HG02884 (cell line): Measurements from ENCODE around the gene CEP85L.

ENCODE experiments used
- ATAC-seq: cut with Tn5 transposase; IDR thresholded peaks from one replicate; pipeline ENCODE4 v1.9.1; 2021; ENCODE audit warnings: mild to moderate bottlenecking, moderate library complexity; ENCODE audit not compliant: unreplicated experiment

Gene CEP85L

DNA sequence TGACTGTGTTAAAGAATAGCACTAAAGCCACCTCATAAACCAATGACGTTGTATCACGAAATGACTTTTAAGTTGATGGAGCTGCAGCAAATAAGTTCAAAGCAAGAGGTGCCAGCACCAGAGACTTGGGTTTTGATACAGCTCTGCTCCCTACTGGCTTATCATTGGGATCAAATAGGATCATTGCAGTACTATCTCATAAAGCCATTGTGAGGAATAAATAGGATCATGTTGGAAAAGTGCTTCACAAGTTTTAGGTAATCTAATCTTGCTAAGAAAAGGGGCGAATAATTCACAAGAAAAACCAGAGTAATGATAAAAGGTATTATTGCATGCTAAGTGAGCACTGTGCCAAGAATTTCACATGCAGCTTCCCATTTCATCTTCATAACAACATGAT, 10.4 kb upstream of the CEP85L start:
- ATAC-seq: no peak

DNA sequence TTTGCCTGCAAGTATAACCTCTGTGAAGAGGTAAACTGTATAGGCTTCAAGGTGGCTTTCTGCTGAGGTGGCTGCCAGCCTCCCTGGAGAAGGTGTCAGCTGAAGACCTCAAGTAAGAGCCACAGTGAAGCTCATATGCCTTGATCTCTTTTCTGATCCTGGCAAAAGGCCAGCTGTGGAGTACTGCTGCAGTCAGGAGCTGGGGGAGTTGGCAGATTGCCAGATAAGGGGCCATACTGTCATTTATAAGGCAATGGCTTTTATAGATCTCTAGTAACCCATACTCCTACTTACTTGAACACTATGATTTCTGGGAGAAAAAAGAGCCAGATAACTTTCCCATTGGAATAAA, 8.8 kb upstream of the CEP85L start:
- ATAC-seq: no peak

DNA sequence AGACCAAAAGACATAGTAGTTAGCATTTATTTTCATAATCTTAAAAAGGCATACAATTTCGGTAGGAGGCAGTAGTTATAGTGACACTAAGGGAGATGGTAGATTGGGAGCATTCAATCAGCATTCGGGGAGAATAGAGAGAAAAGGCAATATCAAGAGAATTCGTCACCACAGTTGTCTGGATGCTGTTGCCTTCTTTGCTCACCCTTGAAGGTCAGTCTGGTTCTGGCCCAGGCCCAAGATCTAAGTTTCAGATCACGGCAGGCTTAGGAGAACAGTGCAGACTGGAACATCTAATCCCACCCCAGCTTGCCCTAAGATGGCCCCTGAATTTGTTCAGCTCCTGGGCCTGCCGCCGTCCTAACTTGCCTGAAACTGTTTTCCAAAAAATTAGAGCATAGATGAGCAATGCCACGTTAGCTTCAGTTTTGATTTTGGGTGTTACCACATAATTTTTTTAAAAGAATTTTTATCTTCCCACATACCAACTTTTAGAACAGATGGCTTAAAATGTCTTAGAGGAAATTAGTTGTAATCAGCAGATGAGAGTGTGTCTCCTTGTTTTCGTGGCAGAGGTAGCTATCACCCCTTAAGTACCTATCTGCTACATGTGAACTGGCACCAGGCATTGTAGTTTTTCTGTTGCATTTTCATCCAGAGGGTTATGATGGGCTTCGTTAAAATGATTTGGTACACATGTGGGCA, 8.3 kb upstream of the CEP85L start:
- ATAC-seq: no peak

DNA sequence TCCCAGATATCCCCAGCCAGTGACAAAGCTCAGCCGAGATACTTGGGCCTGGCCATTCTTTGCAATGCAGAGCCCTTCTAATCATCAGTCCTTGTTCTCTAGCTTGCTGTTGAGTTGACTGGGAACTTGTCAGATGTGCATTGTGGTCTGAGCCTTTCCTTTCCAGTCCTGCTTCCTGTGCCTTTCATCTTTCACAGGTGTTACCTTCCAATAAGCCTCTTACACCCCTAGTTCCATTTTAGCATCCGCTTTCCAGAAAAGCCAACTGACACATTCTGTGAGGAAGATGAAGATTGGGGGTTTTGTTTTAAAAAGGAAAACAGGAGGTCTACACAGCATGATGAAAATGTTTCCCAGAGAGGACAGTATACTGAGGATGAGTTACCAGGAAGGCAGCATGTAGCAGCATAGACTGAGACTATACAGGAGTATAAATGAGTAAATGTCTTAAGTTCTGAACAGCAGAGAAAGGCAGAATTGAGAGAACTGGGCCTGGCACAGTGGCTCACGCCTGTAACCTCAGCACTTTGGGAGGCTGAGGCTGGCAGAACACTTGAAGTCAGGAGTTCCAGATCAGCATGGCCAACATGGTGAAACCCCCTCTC, 5.6 kb upstream of the CEP85L start:
- no peak for ATAC-seq

DNA sequence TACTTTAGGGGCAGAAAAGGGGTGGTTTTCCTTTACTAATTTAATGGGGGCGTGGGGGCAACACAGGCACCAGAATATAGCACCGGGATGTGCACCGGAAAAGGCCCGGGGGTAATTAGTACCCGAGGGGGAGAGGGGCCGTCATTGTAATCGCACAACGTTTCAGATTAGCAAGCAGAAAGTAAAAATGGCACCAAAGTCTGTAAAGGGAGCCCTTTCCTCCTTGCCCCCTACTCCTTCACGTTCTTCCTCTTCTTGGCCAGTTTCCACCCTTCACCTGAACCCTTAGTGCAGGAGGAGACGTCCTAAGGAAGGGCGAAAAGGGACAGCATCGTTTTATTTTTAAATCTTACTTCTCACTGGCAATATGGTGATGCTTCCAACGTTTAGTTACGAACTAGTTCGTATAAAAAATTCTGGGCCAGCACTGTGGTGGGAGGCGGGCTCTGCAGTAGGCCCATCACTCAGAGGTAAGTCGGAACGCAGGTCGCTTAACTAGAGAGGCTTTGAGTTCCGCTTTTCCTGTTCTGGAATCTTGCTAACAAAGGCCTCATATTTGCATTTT, 742 bp upstream of the CEP85L start:
- no peak for ATAC-seq

DNA sequence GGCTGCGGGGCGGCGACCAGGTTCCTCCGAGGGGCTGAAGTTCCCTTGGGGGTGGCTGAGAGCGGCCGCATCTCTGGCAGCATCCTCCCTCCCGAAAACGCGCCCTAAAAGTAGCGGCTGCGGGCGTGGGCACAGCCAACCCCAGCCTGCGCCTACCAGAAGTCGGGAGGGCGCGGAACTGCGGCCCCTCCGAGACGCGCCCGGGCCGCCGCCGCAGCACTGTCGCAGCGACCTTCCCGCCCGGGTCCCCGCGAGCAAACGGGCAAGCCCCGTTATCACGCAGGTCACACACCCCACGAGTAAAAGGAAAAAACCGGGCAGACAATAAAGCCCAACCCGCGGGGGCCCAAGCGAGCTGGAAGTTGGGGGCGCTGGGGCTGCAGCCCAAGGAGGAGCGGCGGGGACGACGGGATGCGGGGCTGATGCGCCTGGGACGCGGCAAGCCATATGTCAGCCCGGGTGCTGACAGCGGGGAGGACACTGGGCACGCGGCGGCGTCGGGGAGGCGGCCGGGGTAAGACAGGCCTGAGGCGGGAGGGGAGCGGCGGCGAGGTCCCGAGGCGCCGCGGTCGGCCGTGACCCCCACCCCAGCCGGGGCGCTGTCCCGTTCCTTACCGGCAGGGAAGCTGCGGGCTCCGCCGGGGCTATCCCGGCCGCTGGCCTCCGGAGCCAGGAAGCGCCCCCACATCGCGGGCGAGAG, 659 bp downstream of the CEP85L start:
- ATAC-seq: peak; percentile 26

DNA sequence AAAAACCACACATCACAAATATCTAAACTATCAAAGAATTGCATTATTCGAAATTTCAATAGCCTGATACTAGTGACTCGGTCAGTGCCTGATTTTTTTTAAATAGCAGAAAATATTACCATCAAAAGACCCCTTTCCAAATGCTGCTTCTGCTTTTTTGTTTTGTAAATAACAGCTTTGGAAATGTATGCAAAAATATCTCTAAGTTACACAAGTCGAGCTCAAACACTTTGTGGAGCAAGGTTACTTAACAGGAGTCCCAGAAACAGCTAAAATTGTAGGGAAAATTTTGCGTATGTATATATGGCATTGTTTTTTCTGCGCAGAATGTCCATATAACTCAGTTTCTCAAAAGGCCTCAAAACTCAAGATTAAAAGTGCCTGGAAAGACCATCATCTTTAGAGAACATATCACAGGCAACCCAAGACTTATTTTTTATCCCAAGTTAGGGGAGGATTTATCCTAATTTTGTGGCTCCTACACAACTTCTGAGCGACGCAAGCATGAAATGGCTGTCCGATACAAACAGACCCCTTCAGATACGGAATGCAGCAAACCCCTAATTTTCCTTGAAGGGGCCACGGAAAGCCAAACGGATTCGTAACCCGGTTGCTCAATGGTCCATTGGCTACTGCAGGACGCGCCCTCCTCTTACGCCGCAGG, 1.3 kb downstream of the CEP85L start:
- no peak for ATAC-seq

DNA sequence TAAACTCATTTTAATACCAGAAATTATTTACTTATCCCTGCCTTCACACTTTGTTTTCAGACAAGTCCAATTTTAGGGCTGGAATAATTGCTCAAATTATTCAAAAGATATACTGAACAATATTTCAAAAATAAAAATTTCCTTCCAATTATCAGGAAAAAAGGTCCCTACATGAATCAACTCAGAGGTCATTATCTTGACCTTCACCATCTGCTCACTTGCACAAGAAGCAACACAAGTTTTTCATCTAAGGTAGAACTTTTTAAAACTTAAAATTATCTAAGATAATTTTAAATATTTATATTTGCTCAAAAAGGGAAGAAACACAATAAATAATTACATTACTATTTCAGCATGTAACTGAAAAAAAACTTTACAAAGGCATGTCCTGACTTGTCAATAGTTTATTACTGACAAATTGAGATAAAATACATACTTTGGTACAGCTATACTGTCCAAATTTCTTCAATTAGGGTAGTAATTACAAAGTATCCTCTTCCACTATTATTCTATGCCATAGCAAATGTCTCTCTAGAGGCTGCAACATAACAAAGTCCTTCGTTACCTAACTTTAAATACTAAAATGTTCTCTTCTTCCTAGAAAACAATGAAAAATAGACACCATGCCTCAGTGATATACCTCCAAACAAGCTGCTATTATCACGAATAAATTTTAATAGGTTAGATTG, 2.4 kb downstream of the CEP85L start:
- ATAC-seq: no peak

DNA sequence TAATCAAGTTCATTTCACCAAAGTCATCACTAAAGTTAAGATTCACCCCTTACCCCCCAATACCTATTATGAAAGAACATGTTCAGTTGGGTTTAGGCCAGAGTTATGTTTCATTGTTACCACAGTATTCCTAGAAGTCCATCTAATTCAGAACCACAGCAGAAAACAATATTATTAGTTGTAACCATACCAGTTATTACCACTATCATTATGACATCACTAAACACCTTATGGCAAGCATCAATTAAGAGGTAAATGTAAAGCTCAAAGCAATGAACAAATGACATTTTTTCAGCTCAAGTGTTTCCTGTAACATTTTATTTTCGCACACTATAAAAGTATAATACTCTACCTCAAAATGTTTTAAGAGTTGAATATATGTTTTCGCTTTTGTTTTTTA, 4.4 kb downstream of the CEP85L start:
- ATAC-seq: no peak

DNA sequence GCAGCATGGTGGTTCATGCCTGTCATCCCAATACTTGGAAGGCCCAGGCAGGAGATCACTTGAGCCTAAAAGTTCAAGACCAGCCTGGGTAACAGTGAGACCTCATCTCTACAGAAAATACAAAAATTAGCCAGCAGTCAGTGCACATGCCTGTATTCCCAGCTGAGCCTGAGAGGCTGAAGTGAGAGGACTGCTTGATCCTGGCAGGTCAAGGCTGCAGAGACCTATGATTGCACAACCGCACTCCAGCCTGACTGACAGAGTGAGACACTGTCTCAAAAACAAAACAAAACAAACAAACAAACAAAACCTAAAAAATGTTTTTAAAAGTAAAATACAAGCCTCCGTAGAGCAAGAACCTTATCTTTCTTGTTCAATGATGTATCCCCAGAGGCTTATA, 6.0 kb downstream of the CEP85L start:
- ATAC-seq: no peak

DNA sequence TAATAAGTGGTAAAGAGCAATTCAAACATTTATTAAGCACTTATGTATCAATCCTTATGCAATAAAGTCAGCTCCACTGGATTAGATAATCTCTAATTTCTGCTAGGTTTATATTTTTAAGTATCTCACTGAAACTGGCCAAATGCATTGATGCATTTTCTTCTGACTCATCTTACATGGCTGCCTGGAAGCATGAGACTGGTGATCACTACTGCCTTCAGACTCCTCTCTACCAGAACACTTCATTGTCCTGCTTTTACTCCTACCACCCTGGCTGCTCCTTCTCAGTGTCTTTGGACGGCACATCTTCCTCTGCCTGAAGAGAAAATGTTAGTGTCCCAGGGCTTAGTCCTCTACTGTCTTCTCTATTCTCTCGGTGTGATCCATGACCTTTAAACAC, 7.4 kb downstream of the CEP85L start:
- no peak for ATAC-seq

DNA sequence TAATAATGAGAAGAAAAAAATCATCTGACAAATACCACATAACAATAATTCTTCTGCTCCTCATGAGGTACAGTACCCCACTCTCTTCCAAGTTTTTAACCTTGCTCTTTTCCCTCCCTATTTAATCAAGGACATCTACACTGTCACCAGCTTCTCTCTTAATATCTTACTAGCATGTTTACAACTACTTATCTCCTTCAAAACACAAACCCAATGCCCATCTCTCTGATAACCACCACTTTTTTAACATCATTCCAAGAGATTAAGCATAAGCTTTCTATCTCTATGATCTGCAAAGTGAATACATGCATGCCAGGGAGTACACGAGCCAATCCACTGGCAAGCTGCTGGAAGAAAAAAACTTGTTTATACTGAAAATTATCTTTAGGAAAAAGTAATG, 10.3 kb downstream of the CEP85L start:
- no peak for ATAC-seq

DNA sequence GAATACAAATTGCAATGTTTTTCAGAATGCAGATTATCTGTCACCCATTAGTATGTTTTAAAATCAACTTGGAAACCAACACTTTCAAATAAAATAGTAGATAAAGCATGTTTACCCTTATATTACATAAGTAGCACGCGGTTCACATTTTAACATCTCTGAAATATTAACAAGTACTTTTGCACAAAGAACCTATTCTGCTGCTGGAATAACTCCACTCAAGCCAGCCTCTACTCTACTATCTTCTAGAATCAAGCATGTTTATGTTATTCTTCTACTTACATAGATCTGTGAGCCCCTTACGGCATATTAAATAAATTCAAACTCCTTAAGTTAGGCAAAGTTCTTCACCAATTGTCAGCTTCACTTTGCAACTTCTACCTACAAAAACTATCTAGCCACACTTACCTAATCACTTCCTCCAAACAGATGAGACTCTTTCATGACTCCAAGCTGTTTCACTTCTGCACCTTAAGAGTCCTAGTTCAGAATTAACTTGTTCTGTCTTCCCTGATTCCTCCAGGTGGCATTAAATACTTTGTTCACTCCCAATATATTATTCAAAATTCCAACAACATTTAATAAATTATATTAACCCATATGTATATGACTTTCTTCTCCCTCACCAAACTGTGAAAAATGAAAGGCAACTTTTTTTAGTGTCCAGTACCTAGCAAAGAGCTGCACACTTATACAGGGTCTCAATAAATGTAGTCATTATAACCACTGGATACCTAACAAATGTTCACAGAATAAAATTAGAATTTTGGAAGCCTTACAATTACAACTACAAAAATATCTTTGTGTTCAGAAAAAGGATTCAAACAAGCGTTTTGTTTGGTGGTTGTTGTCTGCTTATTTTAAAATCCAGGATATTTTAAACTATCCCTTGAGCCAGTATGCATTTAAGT, 12.1 kb downstream of the CEP85L start:
- ATAC-seq: no peak

DNA sequence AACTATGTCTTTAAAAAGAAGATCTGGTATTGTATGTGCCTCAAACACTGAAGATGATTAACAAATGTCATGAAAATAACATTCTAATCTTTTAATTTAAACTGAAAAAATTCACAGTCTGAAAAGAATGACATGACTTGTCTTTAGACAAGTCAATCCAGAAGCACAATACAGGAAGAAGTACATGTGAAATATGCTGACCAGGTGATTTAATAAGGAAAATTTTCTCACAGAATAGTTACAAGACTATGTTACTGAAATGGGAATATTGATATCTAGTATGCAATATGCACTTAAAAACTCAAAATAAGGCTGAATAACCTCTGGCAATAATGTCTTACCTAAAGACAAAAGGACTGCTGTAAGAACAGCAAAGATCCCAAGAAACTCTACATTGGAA, 13.1 kb downstream of the CEP85L start:
- ATAC-seq: no peak

DNA sequence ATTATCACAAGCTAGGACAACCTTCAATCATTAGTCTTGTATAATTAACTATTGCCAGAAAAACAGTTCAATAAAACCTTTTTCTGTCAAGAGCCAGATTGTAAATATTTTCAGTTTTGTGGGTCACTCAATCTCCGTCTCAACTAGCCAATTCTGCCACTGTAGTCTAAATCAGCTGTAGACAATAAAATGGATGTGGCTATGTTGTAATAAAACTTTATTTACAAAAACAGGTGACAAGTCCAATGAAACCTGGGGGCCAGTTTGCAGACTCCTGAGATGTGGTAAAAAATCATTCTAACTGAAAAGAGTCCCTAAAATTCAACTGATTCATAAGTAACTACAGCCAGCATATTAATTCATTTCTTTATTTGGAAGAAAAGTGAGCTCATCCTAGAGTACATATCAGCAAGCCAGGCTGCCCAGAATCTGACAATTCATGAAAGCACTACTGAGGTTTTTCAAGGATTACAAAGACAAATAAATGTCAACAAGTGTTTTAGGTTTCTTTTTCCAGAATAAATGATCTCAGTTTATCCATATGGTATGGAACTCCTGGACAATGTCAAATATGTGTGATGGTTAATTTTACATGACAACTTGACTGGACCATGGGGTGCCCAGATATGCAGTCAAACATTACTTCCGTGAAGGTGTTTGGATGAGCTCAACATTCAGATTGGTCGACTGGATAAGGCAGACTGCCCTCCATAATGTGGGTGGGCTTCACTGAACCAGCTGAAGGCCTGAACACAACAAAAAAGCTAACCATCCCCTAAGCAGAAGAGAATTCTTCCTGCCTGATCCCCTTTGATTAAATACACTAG, 15.3 kb downstream of the CEP85L start:
- ATAC-seq: no peak

DNA sequence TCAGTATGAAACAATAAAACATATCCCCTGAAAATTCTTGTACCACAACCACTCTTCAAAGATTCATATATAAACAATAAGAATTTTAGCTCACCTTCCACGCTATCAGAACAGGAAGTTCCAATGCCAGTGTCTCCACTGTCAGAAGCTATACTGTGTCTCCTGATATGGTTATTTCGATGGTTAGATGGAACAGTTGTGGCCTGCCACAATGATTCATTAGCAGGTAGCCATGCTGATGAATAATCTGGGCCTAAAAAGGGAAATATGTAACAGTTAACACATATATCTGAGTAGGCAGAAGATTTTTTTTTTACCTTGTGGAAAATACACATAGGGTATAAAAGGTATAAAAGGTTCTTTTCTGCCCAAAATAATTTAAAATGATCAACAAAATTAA, 19.0 kb downstream of the CEP85L start:
- ATAC-seq: no peak

DNA sequence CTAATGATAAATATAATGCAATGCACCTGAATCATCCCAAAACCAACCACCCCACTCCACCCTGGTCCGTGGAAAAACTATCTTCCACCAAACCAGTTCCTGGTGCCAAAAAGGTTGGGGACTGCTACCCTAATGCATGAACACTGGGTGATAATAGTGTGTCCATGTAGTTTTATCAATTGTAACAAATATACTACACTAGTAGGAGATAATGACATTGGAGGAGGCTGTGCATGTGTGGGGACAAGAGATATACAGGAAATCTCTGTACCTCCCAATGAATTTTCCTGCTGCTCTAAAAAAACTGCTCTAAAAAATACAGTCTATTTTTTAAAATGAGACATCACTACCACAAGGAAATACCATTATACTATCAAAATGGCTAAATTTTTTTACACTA, 20.5 kb downstream of the CEP85L start:
- ATAC-seq: no peak

DNA sequence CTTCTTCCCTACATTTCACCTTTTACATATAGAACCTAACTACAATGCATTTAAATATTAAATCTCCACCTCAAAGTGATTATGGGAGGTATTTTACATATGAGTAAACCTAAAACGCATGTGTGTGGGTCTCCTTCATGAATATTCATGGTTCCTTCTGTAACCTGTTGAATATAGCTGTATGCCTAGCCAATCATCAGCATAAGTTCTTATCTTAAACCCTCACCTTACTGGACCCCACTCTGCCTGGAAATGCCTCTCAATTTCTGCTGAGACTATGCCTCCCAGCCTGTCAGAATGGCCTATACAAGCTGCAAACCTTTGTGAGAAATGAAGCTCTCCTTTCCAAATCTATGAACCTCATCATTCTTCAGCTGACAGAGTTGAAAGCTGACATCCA, 21.3 kb downstream of the CEP85L start:
- ATAC-seq: no peak

DNA sequence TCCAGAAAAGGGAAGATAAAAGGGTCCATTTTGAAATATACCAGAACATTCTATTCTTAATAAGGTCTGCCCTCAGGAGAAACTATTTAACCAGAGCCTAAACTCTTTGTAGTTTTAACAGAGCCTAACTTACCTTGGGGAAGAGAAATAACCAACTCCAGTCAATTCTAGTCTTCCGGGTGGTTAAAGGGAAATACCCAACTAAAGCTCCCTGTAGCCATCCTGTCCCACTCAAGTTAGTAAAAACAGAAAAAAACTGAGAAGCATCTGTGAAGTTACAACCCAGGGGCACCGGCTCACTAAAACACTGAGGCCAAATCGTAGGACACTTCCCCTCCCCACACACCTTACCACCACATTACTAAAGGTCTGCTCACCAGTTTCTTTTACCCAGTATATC, 23.7 kb downstream of the CEP85L start:
- no peak for ATAC-seq
